Measurements from ENCODE around the gene SLC27A4.
A peak's percentile ranks its signal among the peaks of the same experiment; 100 is the strongest.

- TF ChIP-seq, protein P1, sequence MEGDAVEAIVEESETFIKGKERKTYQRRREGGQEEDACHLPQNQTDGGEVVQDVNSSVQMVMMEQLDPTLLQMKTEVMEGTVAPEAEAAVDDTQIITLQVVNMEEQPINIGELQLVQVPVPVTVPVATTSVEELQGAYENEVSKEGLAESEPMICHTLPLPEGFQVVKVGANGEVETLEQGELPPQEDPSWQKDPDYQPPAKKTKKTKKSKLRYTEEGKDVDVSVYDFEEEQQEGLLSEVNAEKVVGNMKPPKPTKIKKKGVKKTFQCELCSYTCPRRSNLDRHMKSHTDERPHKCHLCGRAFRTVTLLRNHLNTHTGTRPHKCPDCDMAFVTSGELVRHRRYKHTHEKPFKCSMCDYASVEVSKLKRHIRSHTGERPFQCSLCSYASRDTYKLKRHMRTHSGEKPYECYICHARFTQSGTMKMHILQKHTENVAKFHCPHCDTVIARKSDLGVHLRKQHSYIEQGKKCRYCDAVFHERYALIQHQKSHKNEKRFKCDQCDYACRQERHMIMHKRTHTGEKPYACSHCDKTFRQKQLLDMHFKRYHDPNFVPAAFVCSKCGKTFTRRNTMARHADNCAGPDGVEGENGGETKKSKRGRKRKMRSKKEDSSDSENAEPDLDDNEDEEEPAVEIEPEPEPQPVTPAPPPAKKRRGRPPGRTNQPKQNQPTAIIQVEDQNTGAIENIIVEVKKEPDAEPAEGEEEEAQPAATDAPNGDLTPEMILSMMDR (IDR thresholded peaks at IDR 0.05): peak; percentile 39 to 68 (median 56)
- TF ChIP-seq POLR2A (IDR thresholded peaks at IDR 0.05): no peak
Observed at GRCh38 chr9:128341435-128341849, 1.1 kb downstream of the SLC27A4 start.

Data from heart left ventricle (tissue), 13 donors.